HG03432 (cell line): ENCODE measurements around the gene EPS8L3.
"Not testable (repeated sequence)": the region's sequence is repeated elsewhere in the genome, so short reads cannot be mapped to it uniquely, and the experiment has no call there.

Experiments used
- ATAC-seq: cut with Tn5 transposase; IDR thresholded peaks from one replicate; pipeline ENCODE4 v1.9.1; 2021; ENCODE audit warnings: mild to moderate bottlenecking, moderate library complexity; ENCODE audit not compliant: unreplicated experiment

EPS8L3 gene

GRCh38 chr1:109765896-109766615, 2.3 kb upstream of the EPS8L3 start:
- no peak for ATAC-seq

GRCh38 chr1:109765483-109765815, 1.7 kb upstream of the EPS8L3 start:
- no peak for ATAC-seq

GRCh38 chr1:109764561-109765482, 1.1 kb upstream of the EPS8L3 start:
- no peak for ATAC-seq

GRCh38 chr1:109762821-109763645, 690 bp downstream of the EPS8L3 start:
- ATAC-seq = no peak

- no peak for ATAC-seq
Measured at GRCh38 chr1:109762039-109762585, 1.6 kb downstream of the EPS8L3 start.

- no peak for ATAC-seq
Measured at GRCh38 chr1:109761227-109762038, 2.3 kb downstream of the EPS8L3 start.

GRCh38 chr1:109760581-109761226, 3.0 kb downstream of the EPS8L3 start:
- no peak for ATAC-seq

- no peak for ATAC-seq
Measured at GRCh38 chr1:109759513-109760334, 4.0 kb downstream of the EPS8L3 start.

- no peak for ATAC-seq
Measured at GRCh38 chr1:109757936-109758786, 5.6 kb downstream of the EPS8L3 start.

GRCh38 chr1:109756848-109757521, 6.7 kb downstream of the EPS8L3 start:
- no peak for ATAC-seq

GRCh38 chr1:109756325-109756724, 7.4 kb downstream of the EPS8L3 start:
- ATAC-seq = not testable (repeated sequence)

GRCh38 chr1:109754738-109755137, 9.0 kb downstream of the EPS8L3 start:
- no peak for ATAC-seq

- no peak for ATAC-seq
Measured at GRCh38 chr1:109751531-109752260, 12.0 kb downstream of the EPS8L3 start.

GRCh38 chr1:109750920-109751319, 12.8 kb downstream of the EPS8L3 start:
- ATAC-seq = no peak

- ATAC-seq = no peak
Measured at GRCh38 chr1:109750241-109750882, 13.4 kb downstream of the EPS8L3 start.

GRCh38 chr1:109749221-109749620, 14.5 kb downstream of the EPS8L3 start:
- no peak for ATAC-seq
